GM12801 (cell line): Measurements from ENCODE around the gene SMIM3.

ENCODE experiments used
- TF ChIP-seq, protein P1 (sequence below): IDR thresholded peaks from one replicate; pipeline ENCODE4 v1.5.1; 2011; ENCODE audit warnings: control low read depth; ENCODE audit not compliant: insufficient read length; ENCODE audit errors: extremely low read depth

The SMIM3 gene

GRCh38 chr5:150762211-150762610 lies 16.3 kb upstream of the SMIM3 start:
- TF ChIP-seq, protein P1, sequence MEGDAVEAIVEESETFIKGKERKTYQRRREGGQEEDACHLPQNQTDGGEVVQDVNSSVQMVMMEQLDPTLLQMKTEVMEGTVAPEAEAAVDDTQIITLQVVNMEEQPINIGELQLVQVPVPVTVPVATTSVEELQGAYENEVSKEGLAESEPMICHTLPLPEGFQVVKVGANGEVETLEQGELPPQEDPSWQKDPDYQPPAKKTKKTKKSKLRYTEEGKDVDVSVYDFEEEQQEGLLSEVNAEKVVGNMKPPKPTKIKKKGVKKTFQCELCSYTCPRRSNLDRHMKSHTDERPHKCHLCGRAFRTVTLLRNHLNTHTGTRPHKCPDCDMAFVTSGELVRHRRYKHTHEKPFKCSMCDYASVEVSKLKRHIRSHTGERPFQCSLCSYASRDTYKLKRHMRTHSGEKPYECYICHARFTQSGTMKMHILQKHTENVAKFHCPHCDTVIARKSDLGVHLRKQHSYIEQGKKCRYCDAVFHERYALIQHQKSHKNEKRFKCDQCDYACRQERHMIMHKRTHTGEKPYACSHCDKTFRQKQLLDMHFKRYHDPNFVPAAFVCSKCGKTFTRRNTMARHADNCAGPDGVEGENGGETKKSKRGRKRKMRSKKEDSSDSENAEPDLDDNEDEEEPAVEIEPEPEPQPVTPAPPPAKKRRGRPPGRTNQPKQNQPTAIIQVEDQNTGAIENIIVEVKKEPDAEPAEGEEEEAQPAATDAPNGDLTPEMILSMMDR = no peak

DNA sequence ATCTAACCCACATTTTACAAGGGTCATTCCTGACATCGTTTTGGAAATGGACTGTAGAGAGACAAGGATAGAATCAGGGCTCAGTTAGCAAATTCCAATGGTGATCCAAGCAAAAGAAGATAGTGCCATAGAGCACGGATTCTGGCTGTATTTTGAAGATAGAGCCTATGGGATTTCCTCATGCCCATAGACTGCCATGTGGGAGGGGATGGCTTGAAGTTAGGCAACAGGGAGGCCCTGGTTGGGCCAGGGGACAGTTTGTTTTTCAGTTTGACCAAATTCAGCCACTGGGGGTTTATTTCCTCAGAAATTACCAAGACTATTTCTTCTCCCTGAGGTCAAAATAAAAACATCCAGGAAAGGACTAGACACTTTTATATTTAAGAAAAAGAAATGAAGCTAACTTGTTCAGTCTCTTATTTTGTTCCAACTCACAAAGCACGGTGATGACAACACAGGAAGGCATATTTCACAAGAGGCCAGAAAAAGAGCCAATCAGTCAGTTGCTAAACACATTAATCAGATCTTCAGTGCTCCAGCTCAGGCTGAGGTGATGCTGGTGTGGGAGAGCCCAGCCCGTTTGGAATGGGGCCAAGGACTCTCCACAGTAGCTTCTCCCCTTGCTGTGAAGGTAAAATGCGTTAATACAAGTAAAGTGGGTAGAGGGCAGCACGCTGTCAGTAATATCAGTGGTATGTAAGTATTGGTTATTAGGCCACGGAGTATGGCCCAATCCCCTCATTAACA lies 15.4 kb upstream of the SMIM3 start:
- TF ChIP-seq, protein P1 = no peak

GRCh38 chr5:150764530-150764929 lies 14.0 kb upstream of the SMIM3 start:
- TF ChIP-seq, protein P1 = no peak

GRCh38 chr5:150765011-150765798 lies 13.4 kb upstream of the SMIM3 start:
- TF ChIP-seq, protein P1 = no peak

DNA sequence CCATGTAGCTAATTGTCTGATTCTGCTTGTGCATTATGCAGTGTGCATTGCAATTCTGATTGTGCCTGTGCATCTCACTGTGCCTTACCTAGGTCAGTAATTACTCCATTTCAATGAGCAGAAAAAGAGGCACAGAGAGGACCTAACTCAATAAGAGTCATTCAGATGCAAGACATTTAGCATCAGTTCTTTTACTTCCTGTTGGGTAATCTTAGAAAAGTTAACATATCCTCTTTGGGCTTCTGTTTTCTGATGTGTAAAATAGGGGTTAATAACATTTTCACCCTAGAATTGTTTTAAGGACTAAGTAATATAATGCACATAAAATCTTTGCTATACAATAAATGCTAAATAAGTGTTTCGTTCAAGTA lies 12.8 kb upstream of the SMIM3 start:
- TF ChIP-seq, protein P1 = no peak

DNA sequence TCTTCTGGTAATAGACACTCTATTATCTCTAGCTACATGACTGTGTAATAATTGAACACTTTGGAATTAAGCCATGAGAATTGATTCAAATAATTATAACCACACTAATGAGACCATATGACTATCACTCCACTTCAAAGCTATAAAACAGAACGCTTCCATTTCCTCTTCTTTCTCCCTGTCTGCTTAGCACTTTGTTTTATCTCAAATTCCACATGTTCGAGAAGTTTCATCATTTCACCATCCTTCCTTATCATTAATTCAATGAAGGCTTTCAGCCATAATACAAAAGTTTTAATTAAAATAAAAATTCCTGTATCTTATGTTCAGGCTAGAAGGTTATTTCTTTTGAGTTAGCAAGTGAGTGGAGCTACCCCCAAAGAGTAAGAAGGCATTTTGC lies 12.3 kb upstream of the SMIM3 start:
- TF ChIP-seq, protein P1 = no peak

- TF ChIP-seq, protein P1 = no peak
Measured at GRCh38 chr5:150771034-150771795, 7.3 kb upstream of the SMIM3 start.
